Amniotic epithelial cell (primary cell): Measurements from ENCODE around the gene ZBTB26.
A peak's percentile ranks its signal among the peaks of the same experiment; 100 is the strongest.

Experiments
- DNase-seq: peaks from one replicate; pipeline ENCODE4 v3.0.0-alpha.2; 2010; ENCODE audit warnings: low read depth

ZBTB26 gene, protein sequence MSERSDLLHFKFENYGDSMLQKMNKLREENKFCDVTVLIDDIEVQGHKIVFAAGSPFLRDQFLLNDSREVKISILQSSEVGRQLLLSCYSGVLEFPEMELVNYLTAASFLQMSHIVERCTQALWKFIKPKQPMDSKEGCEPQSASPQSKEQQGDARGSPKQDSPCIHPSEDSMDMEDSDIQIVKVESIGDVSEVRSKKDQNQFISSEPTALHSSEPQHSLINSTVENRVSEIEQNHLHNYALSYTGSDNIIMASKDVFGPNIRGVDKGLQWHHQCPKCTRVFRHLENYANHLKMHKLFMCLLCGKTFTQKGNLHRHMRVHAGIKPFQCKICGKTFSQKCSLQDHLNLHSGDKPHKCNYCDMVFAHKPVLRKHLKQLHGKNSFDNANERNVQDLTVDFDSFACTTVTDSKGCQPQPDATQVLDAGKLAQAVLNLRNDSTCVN

DNA sequence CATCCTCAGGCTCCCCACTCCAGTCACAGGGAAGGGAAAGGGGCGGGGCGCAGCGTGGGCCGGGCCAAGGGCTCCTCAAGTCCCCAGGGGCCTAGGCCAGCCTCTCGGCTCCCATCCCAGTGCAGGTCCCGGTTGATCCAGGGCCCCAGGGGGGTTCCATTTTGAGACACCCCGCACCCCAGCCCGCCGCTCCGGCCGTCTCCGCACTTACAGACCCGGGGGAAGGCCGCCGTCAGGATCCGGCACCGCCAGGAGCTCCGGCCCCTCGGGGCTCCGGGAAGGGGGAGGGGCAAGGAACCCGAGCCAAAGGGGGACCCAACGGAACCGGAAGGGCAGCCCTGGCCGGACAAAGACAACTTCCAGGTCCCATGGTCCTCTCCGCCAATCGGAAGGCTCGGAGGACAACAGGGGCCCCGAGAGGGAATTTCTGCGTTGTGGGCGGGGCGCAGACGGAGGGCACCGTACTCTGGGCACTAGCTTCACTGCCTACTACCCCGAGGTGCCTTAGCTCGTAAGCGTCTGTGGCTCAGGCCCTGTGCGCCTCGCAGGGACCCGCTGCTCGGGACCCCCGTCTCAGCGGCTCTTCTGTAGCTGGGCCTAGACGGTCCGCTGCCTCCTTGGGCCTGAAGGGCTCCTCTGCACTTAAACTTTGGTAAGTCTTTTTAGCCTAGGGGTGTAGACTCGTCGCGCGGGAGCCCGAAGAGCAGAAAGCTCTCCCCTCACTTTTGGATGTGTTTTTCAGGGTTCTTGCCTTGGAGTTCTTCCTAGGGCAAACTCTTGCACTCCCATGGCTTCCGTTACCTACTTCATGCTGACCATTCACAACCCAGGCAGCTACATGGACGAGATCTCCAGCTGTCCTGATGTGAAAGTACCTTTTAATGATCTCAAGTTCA, at the start of gene ZBTB26:
Gene ZBTB26 (minus strand): TSS at position 287 of the 896 bp plus-strand sequence. CDS start 11,578 bp downstream, outside the sequence.
- DNase-seq, result peak; percentile 92

DNA sequence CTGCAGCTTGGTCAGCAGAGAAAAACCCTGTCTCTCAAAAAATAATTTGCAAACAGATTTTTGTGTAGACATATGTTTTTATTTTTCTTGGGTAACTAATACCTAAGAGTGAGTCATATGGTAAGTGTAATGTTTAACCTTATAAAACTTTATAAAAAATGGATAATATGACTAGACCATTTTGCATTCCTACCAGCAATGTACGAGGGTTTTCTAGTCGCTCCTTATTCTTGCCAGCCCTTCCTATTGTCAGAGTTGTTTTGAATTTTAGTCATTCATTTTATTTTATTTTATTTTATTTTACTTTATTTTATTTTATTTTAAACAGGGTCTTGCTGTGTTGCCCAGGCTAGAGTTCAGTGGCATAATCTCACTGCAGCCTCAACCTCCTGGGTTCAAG, 47.3 kb upstream of the ZBTB26 start:
- DNase-seq, result no peak

DNA sequence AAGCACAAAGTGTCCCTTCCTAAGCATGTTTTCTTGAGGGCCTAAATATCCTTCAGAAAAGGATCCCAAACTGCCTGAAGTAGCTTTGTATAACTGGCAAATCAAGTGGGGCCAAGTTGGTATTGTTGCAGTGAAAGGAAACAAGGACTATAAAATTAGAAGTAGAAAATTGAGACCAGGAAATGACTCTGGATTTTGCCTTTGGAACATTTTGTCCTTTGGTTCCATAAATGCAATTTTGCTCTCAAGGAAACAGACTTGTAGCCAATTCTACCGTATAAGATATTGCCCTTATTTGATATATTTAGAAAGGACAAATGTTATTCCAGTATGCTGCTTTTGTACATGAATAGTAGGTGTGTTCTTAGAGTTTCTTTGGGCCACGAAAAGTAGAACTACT, 43.9 kb upstream of the ZBTB26 start:
- DNase-seq, result no peak

DNA sequence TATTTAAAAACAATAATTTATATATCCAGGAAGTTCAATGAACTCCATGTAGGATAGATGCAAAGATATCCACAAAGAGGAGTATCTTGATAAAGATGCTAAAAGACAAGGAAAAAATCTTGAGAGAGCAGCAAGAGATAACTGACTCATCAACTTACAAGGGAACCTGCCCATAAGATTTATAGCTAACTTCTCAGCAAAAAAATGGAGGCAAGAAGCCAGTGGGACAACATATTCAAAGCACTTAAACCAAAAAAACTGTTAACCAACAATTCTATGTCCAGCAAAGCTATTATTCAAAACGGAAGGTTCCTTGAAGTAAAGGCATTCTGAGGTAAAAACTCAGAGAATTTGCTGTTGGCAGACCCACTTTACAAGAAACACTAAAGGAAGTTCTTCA, 29.8 kb upstream of the ZBTB26 start:
- DNase-seq, result no peak

DNA sequence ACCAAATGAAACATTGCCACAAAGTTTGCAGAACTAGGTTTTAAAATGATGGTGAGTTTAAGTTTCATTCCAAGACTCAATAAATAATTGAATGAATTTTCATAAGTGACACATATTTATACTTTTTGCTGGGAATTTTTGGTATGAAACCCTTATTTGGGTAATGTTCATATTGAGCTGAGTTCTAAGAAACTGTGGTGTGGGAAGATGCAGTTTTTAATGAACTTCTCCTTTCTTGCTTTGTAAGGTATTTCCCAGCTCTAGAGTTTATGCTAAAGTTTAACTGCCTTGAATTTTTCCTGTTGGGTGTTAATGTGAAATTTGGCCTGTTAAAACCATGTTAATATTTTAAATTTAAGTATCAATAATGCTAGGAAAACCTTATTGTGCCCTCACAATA, 24.6 kb upstream of the ZBTB26 start:
- no peak for DNase-seq

DNA sequence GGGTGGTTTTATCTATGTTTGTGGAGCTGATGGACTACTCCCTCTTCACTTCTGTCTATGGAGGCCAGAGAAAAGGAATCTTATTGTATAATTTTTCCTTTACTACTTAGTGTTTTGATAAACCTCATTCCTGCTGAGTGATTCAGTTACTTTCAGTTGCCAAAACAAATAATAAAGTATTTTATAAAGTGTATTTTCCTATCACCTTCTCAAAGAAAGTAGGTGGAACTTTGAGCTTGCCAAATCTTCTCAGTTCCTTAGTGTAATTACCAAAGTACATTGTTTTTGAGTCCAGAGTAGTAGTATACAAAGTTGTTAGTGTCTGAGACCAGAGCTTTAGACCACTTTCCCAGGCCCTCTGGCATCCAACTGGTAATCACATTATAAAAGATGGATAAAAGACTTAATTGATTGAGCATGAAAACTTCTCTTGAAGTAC, 23.0 kb upstream of the ZBTB26 start:
- peak; percentile 35 for DNase-seq

DNA sequence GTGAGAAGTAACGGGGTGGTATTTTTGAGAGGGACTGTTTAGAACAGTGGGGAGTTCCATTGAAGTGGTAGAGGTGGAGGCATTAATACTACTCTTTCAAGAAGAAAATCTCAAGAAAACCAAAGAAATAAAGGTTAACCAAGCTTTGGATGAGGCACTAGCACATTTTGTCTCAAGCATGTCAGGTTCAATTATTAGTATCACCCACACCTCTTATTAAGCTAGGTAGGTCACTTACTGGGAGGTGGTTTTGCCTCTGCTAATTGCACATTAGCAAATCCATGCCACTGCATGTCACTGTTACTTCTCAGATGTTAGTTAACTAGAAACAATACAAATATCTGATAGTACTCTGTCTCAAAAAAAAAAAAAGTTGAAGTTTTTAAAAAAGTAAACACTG, 19.7 kb upstream of the ZBTB26 start:
- DNase-seq, result no peak

DNA sequence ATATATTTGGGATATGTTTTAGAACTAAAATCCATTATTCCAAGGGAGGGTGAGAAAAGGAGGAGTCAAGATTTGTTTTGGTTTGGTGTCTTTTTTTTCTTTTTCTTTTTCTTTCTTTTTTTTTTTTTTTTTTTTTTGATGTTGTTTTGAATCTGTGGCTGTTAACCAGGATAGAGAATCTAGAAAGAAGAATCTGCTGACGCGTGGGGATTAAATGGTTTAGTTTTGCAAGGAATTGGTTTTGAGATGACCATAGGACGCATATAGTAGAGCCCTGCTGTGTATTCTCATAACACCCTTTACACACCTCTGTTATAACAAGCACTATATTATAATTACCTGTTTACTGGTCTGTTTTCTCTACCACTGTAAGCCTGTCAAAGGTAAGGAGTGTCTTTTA, 19.0 kb upstream of the ZBTB26 start:
- no peak for DNase-seq

DNA sequence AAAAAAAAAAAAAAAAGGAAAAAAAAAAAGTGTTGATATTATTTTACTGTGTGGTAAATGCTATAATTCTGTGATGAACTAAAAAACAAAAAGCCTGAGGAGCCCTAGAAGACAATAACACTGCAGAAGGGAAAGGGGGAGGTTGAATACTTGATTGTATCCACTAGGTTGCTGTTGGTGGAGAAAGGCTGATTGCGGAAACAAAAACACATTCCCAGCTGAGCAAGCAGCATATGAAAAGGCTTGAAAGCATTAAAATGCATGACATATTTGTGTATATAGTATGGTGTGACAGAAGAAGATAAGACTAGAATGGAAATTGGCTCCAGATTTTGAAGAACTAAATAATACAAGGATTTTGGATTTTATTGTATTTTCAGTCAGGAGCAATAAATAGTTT, 18.4 kb upstream of the ZBTB26 start:
- DNase-seq, result no peak

DNA sequence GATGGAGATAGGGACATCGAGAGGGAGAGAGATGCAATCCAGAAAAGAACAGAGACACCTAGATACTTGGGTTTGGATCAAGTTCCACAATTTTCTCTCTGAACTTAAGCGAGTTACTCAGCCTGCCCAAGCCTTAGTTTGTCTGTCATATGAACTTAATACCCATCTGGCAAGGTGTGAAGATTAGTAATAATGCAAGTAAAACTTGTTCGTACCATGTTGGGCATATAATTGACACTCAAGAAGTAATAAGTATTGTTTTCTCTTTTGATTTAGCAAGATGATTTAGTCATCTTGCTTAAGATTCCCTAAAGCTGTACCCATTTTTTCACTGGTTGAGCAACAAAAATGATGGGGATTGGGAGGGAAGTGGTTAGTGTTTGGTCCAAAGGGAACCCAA, 17.0 kb upstream of the ZBTB26 start:
- DNase-seq, result no peak

DNA sequence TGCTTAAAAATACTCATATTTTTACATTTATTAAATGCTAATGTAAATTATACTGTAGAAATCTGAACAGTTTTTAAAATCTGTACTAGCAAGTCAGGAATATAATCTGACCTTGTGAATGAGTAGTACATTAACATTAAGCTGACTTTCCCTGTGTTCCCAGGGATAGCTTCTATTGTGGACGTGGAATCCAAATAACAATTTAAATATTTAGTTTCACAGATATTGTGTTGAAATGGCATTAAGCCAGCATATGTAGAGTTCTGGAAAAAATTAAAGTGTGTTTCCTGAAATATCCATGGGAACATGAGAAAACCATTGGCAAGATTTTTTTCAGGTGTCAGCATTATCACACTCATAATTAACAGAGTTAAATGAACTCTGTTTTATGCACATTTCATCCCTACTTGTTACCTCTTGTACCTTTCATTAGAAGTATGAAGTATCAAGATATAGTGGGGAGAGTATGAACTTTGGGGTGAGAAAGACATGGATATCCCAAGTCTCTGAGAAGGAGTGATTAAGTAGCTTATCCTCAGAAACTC, 15.2 kb upstream of the ZBTB26 start:
- no peak for DNase-seq

DNA sequence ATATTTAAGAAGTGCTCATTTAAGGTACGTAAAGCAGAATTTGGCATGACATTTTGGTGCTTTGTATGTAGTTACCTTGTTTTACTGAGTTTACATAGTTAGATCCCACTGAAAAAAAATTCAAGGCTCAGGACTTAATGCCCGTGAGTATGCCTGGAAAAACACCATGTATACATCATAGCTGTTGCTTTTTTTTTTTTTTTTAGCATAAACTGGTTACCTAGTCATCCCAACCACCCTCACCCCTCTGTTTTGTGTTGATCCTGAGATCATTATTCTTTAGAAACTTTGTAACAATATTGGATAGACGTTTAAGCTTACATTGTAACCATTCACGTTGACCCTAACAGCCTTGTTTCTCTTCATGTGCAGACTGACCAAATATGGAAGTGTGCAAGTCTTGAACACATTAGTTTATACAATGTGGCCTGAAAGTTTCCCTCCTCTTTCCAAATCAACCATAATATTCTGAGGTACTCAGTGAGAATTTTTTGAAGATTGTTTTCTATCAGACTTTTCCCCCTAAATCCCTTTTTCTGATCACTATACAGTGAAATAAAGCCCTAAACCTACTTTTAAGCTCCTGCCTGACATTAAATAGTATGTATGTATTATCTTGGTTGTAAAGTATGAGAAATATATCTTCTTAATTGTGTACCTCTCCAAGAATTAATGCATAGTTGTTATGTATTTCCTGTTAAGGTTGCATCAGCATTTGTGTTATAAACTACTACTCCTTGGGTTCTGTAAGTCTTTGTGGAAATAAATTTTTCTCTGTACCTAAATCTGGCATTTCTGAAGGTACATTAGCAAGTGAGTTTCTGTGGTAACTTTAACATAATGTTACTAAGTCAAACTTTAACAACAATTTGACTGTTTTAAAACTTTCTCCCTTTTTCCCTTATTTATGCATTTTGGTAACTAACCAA, 13.9 kb upstream of the ZBTB26 start:
- no peak for DNase-seq

DNA sequence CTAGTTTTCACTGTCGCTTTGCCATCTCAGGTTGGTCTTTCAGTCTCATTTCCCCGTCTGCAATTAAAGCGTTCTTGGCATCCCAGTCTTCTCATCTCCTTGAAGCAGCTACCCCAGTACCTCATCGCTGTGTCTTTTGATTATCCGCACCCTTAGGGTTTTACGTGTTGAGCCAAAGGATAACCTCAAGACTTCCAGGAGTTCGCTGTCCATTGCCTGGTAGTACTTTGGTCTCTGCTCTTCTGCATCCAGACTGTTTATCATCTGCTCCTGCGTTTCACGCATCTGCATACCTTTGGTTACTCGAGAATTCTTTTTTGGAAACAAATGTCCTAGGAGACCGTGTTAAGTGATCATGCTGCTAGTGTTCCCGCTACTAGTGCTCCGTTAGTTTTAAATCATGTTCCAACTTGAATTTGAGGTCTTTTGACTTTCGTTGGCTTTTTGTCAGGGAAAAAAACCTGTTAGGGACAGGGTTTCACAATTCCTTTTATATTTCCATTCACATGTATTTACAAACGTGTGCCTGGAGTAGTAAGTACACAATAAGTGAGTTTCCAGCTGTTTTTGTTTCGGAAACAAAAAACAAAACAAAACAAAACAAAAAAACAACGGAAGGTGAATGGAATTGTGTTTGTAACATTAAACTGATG, 10.4 kb upstream of the ZBTB26 start:
- peak; percentile 74 for DNase-seq

DNA sequence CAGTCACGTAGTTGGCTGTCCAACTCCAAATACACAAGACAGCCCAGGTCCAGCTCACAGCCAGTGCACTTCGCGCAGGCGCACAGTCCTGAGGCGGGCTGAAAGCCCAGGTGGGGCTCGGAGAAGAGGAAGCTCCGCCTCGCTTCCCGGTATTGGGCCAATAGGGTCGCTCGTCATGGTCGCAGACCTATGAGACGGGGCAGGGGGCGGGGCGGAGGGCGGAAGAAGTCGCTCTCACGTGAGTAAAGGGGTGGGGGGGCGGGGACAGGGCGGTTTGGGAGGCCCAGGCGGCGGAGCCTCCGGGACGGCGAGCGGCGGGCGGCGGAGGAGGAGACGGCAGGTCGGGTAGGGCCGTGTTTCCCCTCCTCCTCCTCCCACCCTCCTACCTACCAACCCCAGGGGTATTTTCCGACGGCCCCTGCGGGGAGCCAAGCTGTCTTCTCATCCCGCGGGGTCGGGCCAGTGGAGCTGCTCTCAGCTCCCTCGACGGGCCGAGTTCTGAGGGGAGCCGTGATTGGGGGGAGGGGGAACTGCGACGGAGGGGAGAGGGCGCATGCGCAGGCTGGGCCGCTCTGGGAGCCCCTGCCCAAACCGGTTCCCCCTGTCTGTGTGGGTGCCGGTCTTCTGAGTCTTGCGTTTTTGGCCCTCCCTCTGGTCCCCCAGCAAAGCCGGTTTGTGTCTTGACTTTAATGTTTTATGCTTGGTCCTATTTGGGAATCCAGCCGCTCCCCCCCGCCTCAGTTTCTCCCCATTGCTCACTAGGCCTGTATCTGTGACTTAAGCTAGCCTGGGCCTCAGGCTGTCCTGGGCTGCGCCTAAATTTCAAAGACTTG, 9.7 kb upstream of the ZBTB26 start, which contains the start of gene RABGAP1:
Gene RABGAP1 (plus strand): TSS at position 272 of the 833 bp plus-strand sequence. CDS start 16,040 bp downstream, outside the sequence.
- DNase-seq, result peak; percentile 95

DNA sequence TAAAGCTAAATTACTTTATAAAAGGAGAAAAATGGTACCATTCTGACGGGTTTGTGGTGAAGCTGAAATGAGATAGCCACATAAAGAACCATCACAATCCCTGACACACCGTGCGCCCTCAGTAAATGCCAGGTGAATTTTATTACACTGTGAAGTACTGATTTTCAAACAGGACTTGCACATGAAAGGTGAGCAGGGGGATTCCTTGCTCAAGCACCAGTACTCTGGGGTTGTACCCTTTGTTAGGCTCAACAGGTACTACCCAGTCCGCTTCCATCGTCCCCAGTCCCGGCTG, 9.1 kb upstream of the ZBTB26 start:
- DNase-seq, result no peak

DNA sequence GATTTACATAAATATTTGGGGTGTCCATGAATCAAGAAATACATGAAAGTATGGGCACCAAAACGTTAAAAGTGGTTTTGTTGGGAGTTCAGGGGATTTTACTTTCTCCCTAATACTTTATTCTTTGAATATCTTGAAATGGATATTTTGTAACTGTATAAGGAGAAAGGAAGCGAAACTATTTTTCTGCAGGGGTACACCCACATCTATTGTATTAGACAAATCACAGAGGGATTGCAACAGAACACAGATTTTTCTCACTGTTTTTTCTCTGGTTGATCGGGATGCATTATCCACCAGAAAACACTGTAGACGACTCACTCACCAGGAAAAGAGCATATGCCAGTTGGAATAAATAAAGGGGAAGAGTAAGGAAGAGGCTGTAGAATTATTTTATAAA, 8.3 kb upstream of the ZBTB26 start:
- DNase-seq, result no peak

DNA sequence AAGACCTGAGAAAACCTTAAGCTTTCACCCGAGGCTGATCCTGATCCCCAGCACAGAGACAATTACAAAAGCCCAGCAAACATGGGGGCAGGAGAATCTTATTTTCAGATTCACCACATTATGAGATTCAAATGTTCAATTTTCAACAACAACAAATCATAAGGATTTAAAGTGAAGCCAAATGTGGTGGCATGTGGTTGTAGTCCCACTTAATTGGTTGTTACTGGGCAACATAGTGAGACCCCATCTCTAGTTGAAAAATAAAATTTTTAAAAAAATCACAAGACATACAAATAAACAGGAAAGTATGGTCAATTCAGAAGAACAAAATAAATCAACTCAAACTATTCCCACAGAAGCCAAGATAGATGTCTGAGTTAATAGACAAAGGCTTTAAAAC, 5.6 kb upstream of the ZBTB26 start:
- DNase-seq, result no peak

DNA sequence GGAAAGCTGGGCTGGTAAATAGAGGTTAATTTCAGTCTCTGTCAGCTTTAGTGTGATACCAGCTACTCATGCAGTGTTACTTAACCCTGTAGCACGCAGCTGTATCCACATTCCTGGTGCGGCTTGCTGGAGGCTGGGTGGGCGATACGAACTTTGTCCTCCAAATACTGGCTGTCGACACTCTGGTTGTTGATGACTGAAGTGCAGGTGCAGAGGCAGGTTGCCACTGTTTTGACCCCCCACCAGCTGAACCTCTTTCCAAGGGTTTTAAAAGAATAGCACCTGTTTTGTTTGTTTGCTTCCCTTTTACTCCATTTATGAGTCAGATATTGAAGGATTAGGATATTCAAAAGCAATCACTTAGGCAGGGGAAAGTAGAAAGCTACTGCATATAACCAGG, 5.2 kb upstream of the ZBTB26 start:
- DNase-seq, result no peak

DNA sequence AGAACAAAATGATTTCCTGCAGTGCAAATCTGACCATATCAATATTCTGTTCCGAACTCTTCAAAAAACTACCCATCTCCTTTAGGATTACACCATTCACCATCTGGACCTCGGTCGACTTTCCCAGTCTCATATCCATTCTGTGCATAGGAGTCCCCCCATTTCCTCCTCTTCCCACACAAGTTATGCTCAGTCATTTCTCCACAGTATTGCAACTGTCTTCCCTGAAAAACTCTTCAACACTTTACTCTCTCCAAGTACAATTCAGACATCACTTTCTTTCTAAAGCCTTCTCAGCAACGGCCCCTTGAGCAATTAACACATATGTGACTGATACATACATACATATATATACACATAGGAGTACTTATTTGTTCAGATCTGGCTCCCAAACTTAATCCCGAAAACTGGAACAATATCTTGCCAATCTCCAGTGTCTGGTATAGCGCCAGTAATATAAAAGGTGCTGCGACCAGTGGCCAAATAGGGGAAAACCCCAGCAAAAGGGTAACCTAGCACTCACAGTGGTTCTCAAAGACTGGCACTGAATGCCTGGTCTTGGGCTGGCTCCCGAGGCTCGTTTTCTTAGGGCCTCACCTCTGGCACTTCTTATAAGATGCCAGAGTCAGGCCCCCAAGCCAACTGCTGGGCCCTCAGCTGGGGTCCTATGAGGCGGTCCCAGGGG, 629 bp downstream of the ZBTB26 start:
- no peak for DNase-seq
